Measurements from ENCODE around the gene GTPBP8. TPM values are rescaled to one million over a fixed set of nuclear protein-coding genes. Genes with fewer than 3 reads are reported as not detected.

GTPBP8 gene
- total and polyA plus RNA-seq, 2 donors (not counting 1 experiment from before 2014, with no cell fraction given): 20.5 to 23.5 TPM

DNA sequence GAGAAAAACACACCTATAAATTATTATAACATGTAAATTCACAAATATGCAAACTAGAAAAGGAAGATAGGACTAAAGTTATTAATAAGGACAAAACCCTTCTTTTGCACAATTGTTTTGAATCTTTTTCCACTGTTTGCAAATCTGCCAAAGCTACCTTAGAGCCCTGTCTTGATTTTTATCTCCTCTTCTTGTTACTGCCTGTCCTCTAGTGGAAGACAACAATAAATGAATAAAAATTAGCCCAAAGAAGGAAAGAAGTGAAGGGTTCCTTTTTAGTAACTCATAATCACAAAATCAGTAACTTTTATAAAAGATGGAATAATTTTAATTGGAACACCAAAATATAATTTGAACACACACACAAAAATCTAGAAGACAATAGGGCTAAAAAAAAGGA is 18.6 kb upstream of the GTPBP8 start:
- Histone ChIP-seq H3K27ac (ENCODE audit: low read length in 2 of 2) (no peak overlapping the region), H3K27me3 (replicated peaks in 1 of 4; ENCODE audit: control extremely low read depth in 1 of 4, control insufficient read depth in 3 of 4, insufficient read depth in 4 of 4, low read length in 3 of 4) (no peaks in the 10 kb centered on the region), H3K9me3 (ENCODE audit: control extremely low read depth in 1 of 3, control insufficient read depth in 2 of 3, insufficient read depth in 1 of 3, low read length in 2 of 3) (no peaks in the 10 kb centered on the region), H3K9ac (ENCODE audit: low read length) (peak overlapping the region; percentile 7), H4K20me1 (ENCODE audit: control insufficient read depth, insufficient read depth, low read length, poor library complexity, severe bottlenecking) (no peaks in the 10 kb centered on the region), H2AFZ (ENCODE audit: insufficient read depth, low read depth, low read length, poor library complexity, severe bottlenecking) (no peak overlapping the region), H3K4me2 (replicated peaks; ENCODE audit: low read depth, low read length, poor library complexity, severe bottlenecking) (peak overlapping the region; percentile 58), H3K4me1 (ENCODE audit: control insufficient read depth in 2 of 2, insufficient read depth in 2 of 2, low read length in 2 of 2) (peaks cover 44 to 57% of the 10 kb centered on the region in 2 donors), H3K36me3 (replicated peaks in 1 of 2; ENCODE audit: control extremely low read depth in 1 of 2, control insufficient read depth in 1 of 2, extremely low read depth in 1 of 2, insufficient read depth in 2 of 2, low read length in 1 of 2) (no peaks in the 10 kb centered on the region), H3K79me2 (ENCODE audit: control insufficient read depth, insufficient read depth, low read length) (no peaks in the 10 kb centered on the region), H3K4me3 (ENCODE audit: control extremely low read depth in 1 of 5, extremely low read depth in 1 of 5, insufficient read depth in 1 of 5, low read depth in 2 of 5, low read length in 4 of 5) (peak overlapping the region in 1 of 5 experiments; percentile 12)
- CTCF ChIA-PET: interaction anchor here (0.8 to 6.7 kb wide), 8 partner anchors 156 to 329 kb away, joined by 3 to 85 read pairs (median 4); no protein-coding TSS in a partner anchor
- Mint-ChIP-seq H3K27ac (no peak overlapping the region), H3K4me3 (peak overlapping the region; percentile 33), H3K4me1 (peaks cover 70% of the 10 kb centered on the region), H3K9me3 (ENCODE audit: insufficient read depth) (no peaks in the 10 kb centered on the region), H3K27me3 (no peaks in the 10 kb centered on the region)
- DNase-seq (no peak), ATAC-seq (ENCODE audit: low read depth) (no peak)
- intact Hi-C loops (cut with micrococcal nuclease): loop anchor here (2.0 to 10.0 kb wide), 3 partner anchors 63 to 677 kb away; partner anchors contain the start of gene SLC9C1
- POLR2A ChIA-PET: no interaction called here
- TF ChIP-seq, protein P1, sequence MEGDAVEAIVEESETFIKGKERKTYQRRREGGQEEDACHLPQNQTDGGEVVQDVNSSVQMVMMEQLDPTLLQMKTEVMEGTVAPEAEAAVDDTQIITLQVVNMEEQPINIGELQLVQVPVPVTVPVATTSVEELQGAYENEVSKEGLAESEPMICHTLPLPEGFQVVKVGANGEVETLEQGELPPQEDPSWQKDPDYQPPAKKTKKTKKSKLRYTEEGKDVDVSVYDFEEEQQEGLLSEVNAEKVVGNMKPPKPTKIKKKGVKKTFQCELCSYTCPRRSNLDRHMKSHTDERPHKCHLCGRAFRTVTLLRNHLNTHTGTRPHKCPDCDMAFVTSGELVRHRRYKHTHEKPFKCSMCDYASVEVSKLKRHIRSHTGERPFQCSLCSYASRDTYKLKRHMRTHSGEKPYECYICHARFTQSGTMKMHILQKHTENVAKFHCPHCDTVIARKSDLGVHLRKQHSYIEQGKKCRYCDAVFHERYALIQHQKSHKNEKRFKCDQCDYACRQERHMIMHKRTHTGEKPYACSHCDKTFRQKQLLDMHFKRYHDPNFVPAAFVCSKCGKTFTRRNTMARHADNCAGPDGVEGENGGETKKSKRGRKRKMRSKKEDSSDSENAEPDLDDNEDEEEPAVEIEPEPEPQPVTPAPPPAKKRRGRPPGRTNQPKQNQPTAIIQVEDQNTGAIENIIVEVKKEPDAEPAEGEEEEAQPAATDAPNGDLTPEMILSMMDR (IDR thresholded peaks at IDR 0.05): no peak
- no peak for TF ChIP-seq EZH2 (IDR thresholded peaks at IDR 0.05; ENCODE audit: borderline replicate concordance, insufficient read depth, low read depth, low read length, poor library complexity, severe bottlenecking)

DNA sequence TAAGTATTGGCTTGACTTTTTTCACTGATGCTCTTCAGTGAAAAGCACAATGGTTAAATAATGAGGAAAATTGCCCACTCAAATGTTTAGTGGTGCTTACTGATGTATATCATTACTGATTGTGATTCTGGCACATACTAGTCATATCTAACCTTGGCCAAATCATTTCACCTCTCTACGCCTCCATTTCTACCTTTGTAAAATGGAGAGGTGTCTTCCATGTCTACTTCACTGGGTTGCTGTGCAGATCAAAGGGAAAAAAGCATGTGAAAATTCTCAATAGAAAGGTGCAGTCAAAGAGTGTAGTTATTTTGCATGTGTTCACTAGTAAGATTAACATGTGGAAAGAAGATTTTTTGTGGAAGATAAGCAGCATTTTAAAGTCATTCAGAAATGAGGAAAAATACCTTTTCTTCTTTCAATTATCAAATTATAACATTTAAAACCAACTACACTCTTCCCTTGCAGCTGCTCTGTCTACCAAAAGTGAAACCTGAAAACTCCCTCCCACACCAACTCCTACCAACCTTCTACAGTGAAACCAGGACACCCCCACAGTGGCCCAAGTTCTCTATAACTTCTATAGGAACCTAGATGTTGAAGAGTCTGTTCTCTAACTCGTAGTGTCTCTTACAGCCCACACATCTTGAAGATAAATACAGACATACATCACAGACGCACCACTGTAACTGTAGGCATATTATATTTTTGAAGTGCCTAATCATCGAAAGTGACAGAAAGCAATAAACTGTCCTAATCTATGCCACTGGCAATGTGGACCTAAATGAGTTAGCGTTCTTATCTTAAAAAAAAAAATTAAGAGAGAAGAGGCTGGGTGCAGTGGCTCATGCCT is 17.2 kb upstream of the GTPBP8 start:
- no peaks in the 10 kb centered on the region for H3K9me3 ChIP-seq (ENCODE audit: control extremely low read depth in 1 of 3, control insufficient read depth in 2 of 3, insufficient read depth in 1 of 3, low read length in 2 of 3)
- peaks cover 45 to 54% of the 10 kb centered on the region in 2 donors for H3K4me1 ChIP-seq (ENCODE audit: control insufficient read depth in 2 of 2, insufficient read depth in 2 of 2, low read length in 2 of 2)
- DNase-seq (peak; percentile 60), ATAC-seq (ENCODE audit: low read depth) (peak; percentile 85)
- H3K9me3 Mint-ChIP-seq (ENCODE audit: insufficient read depth): no peaks in the 10 kb centered on the region
- no peaks in the 10 kb centered on the region for H4K20me1 ChIP-seq (ENCODE audit: control insufficient read depth, insufficient read depth, low read length, poor library complexity, severe bottlenecking)
- peaks cover 72% of the 10 kb centered on the region for H3K4me1 Mint-ChIP-seq
- H3K4me2 ChIP-seq (replicated peaks; ENCODE audit: low read depth, low read length, poor library complexity, severe bottlenecking): peak overlapping the region; percentile 58
- H3K9ac ChIP-seq (ENCODE audit: low read length): peak overlapping the region; percentile 57
- H2AFZ ChIP-seq (ENCODE audit: insufficient read depth, low read depth, low read length, poor library complexity, severe bottlenecking): peak overlapping the region; percentile 37
- no peaks in the 10 kb centered on the region for H3K79me2 ChIP-seq (ENCODE audit: control insufficient read depth, insufficient read depth, low read length)
- CTCF ChIA-PET: interaction anchor here (1.2 to 6.7 kb wide), 7 partner anchors 14 to 412 kb away, joined by 3 to 85 read pairs (median 7); partner anchors contain the start of genes ATG3, GTPBP8 and SLC35A5
- POLR2A ChIA-PET: interaction anchor here (0.6 kb wide), 1 partner anchor 14 kb away, joined by 3 read pairs; no protein-coding TSS in a partner anchor
- intact Hi-C loops (cut with micrococcal nuclease): loop anchor here (2.0 to 10.0 kb wide), 3 partner anchors 65 to 679 kb away; partner anchors contain the start of gene SLC9C1
- H3K27ac Mint-ChIP-seq: peak overlapping the region; percentile 78
- H3K27ac ChIP-seq (ENCODE audit: low read length in 2 of 2): peak overlapping the region in 1 of 2 donors; percentile 28
- no CpG with 5 or more reads among the region's 5 CpGs for WGBS (ENCODE audit: insufficient coverage)
- no peaks in the 10 kb centered on the region for H3K27me3 ChIP-seq (replicated peaks in 1 of 4; ENCODE audit: control extremely low read depth in 1 of 4, control insufficient read depth in 3 of 4, insufficient read depth in 4 of 4, low read length in 3 of 4)
- no peaks in the 10 kb centered on the region for H3K27me3 Mint-ChIP-seq
- TF ChIP-seq EZH2 (IDR thresholded peaks at IDR 0.05; ENCODE audit: borderline replicate concordance, insufficient read depth, low read depth, low read length, poor library complexity, severe bottlenecking): no peak
- TF ChIP-seq, protein P1 (IDR thresholded peaks at IDR 0.05): no peak
- no peaks in the 10 kb centered on the region for H3K36me3 ChIP-seq (replicated peaks in 1 of 2; ENCODE audit: control extremely low read depth in 1 of 2, control insufficient read depth in 1 of 2, extremely low read depth in 1 of 2, insufficient read depth in 2 of 2, low read length in 1 of 2)
- peak overlapping the region in 4 of 5 experiments; percentile 32 to 52 (median 42) for H3K4me3 ChIP-seq (ENCODE audit: control extremely low read depth in 1 of 5, extremely low read depth in 1 of 5, insufficient read depth in 1 of 5, low read depth in 2 of 5, low read length in 4 of 5)
- H3K4me3 Mint-ChIP-seq: peak overlapping the region; percentile 82

Data from B cell (primary cell).